H9 (cell line): ENCODE measurements around the gene AKR7A3. TPM values are rescaled to one million over a fixed set of nuclear protein-coding genes. Genes with fewer than 3 reads are reported as not detected.

Experiments used
- DNase-seq: peaks from one replicate; pipeline ENCODE4 v3.0.0-alpha.2; 2017
- H2AFZ ChIP-seq: one replicate; pipeline ENCODE4 v1.6.1; 2013; ENCODE audit warnings: mild to moderate bottlenecking, low read length, control low read depth, moderate library complexity
- H2AK5ac ChIP-seq: 2 replicates; pipeline ENCODE4 v1.6.1; 2013; ENCODE audit warnings: low read length, control low read depth, mixed read lengths; ENCODE audit not compliant: insufficient read length
- H2BK120ac ChIP-seq: one replicate; pipeline ENCODE4 v1.6.1; 2013; ENCODE audit warnings: low read depth, mild to moderate bottlenecking, low read length, control low read depth, inconsistent platforms; ENCODE audit not compliant: poor library complexity, severe bottlenecking
- H2BK12ac ChIP-seq: 2 replicates; pipeline ENCODE4 v1.6.1; 2013; ENCODE audit warnings: low read length, control low read depth, mixed read lengths, low read depth; ENCODE audit not compliant: insufficient read length
- H2BK15ac ChIP-seq: 2 replicates; pipeline ENCODE4 v1.6.1; 2013; ENCODE audit warnings: low read depth, low read length, control low read depth
- H2BK20ac ChIP-seq: one replicate; pipeline ENCODE4 v1.6.1; 2013; ENCODE audit warnings: low read depth, mild to moderate bottlenecking, low read length, control low read depth, inconsistent platforms; ENCODE audit not compliant: poor library complexity, severe bottlenecking
- H2BK5ac ChIP-seq: 2 replicates; pipeline ENCODE4 v1.6.1; 2013; ENCODE audit warnings: low read length, control low read depth, mixed read lengths; ENCODE audit not compliant: insufficient read length
- H3K14ac ChIP-seq: 2 replicates; pipeline ENCODE4 v1.6.1; 2013; ENCODE audit warnings: low read length, control low read depth; ENCODE audit not compliant: insufficient read depth
- H3K18ac ChIP-seq: 2 replicates; pipeline ENCODE4 v1.6.1; 2013; ENCODE audit warnings: low read depth, mild to moderate bottlenecking, mixed read lengths, low read length, control low read depth; ENCODE audit not compliant: insufficient read length
- H3K23ac ChIP-seq: 2 replicates; pipeline ENCODE4 v1.6.1; 2013; ENCODE audit warnings: low read length, control low read depth, mixed read lengths, low read depth; ENCODE audit not compliant: insufficient read length
- H3K23me2 ChIP-seq: 2 replicates; pipeline ENCODE4 v1.6.1; 2013; ENCODE audit warnings: low read depth, mild to moderate bottlenecking, mixed read lengths, low read length, control low read depth; ENCODE audit not compliant: insufficient read length, poor library complexity, severe bottlenecking
- H3K27ac ChIP-seq: 2 replicates; pipeline ENCODE4 v1.5.1; 2013; ENCODE audit warnings: low read length, control low read depth, mixed read lengths, low read depth; ENCODE audit not compliant: insufficient read length
- H3K27me3 ChIP-seq: 2 replicates; pipeline ENCODE4 v1.6.1; 2013; ENCODE audit warnings: low read length, control low read depth, inconsistent platforms; ENCODE audit not compliant: insufficient read depth
- H3K4ac ChIP-seq: 2 replicates; pipeline ENCODE4 v1.6.1; 2013; ENCODE audit warnings: low read depth, mild to moderate bottlenecking, control low read depth, inconsistent platforms, low read length, moderate library complexity
- H3K4me1 ChIP-seq: 2 replicates; pipeline ENCODE4 v1.6.1; 2013; ENCODE audit warnings: low read length, control low read depth, inconsistent platforms; ENCODE audit not compliant: insufficient read depth
- H3K4me2 ChIP-seq: 2 replicates; pipeline ENCODE4 v1.6.1; 2013; ENCODE audit warnings: low read length, control low read depth, mixed read lengths; ENCODE audit not compliant: insufficient read length, insufficient read depth
- H3K56ac ChIP-seq: 2 replicates; pipeline ENCODE4 v1.6.1; 2013; ENCODE audit warnings: low read depth, mild to moderate bottlenecking, mixed read lengths, low read length, control low read depth; ENCODE audit not compliant: insufficient read length
- H3K79me1 ChIP-seq: 2 replicates; pipeline ENCODE4 v1.6.1; 2013; ENCODE audit warnings: low read depth, mild to moderate bottlenecking, moderate library complexity, low read length, control low read depth, inconsistent platforms; ENCODE audit not compliant: insufficient read depth, poor library complexity, severe bottlenecking
- H3K79me2 ChIP-seq: 2 replicates; pipeline ENCODE4 v1.6.1; 2013; ENCODE audit warnings: low read length, control low read depth, inconsistent platforms; ENCODE audit not compliant: insufficient read depth
- H3K9ac ChIP-seq: 2 replicates; pipeline ENCODE4 v1.6.1; 2013; ENCODE audit warnings: low read length, control low read depth, mixed read lengths; ENCODE audit not compliant: insufficient read length; ENCODE audit errors: extremely low read depth
- H3K9me3 ChIP-seq: one replicate; pipeline ENCODE4 v1.6.1; 2013; ENCODE audit warnings: low read depth, low read length, inconsistent platforms; ENCODE audit not compliant: control insufficient read depth
- H3T11ph ChIP-seq: one replicate; pipeline ENCODE4 v1.6.1; 2013; ENCODE audit warnings: mild to moderate bottlenecking, low read length, control low read depth, inconsistent platforms
- H4K20me1 ChIP-seq: one replicate; pipeline ENCODE4 v1.6.1; 2013; ENCODE audit not compliant: control insufficient read depth, insufficient read length, insufficient read depth
- H4K5ac ChIP-seq: 2 replicates; pipeline ENCODE4 v1.6.1; 2013; ENCODE audit warnings: low read depth, mild to moderate bottlenecking, mixed read lengths, low read length, control low read depth; ENCODE audit not compliant: insufficient read length
- H4K8ac ChIP-seq: replicated peaks from 2 replicates; pipeline ENCODE4 v1.6.1; 2013; ENCODE audit warnings: low read length, control low read depth, mixed read lengths, low read depth; ENCODE audit not compliant: insufficient read length
- H4K91ac ChIP-seq: 2 replicates; pipeline ENCODE4 v1.6.1; 2013; ENCODE audit warnings: low read depth, mild to moderate bottlenecking, moderate library complexity, mixed read lengths, low read length, control low read depth; ENCODE audit not compliant: insufficient read length
- H3K27ac Mint-ChIP-seq, 3 experiments: 2 replicates in 2 of 3; 3 replicates in 1 of 3; pipeline ENCODE4 v1.8.0; 2020 to 2021; ENCODE audit warnings: mixed read lengths in 3 of 3, mild to moderate bottlenecking in 1 of 3, moderate library complexity in 1 of 3
- H3K27me3 Mint-ChIP-seq: 2 replicates; pipeline ENCODE4 v1.8.0; 2021; ENCODE audit warnings: low read depth, mild to moderate bottlenecking, moderate library complexity, mixed read lengths
- H3K36me3 Mint-ChIP-seq, 3 experiments: 2 replicates in 2 of 3; 3 replicates in 1 of 3; pipeline ENCODE4 v1.8.0; 2020 to 2021; ENCODE audit warnings: low read depth in 3 of 3, mixed read lengths in 3 of 3; ENCODE audit not compliant: insufficient read depth in 1 of 3
- H3K4me1 Mint-ChIP-seq, 2 experiments: 2 replicates each; pipeline ENCODE4 v1.8.0; 2020; ENCODE audit warnings: mixed read lengths in 2 of 2
- H3K4me3 Mint-ChIP-seq, 2 experiments: 2 replicates in 1 of 2; 3 replicates in 1 of 2; pipeline ENCODE4 v1.8.0; 2020 to 2021; ENCODE audit warnings: mild to moderate bottlenecking in 2 of 2, mixed read lengths in 2 of 2, moderate library complexity in 1 of 2
- H3K9me3 Mint-ChIP-seq, 2 experiments: 2 replicates in 1 of 2; 3 replicates in 1 of 2; pipeline ENCODE4 v1.8.0; 2020; ENCODE audit warnings: mild to moderate bottlenecking in 2 of 2, mixed read lengths in 2 of 2, moderate library complexity in 1 of 2
- WGBS: extraction: QIAGEN DNeasy Blood & Tissue Kit; methylation state at CpG from one replicate; pipeline ENCODE4 v1.1.7; 2013; ENCODE audit warnings: missing lambda C conversion rate, low lambda C conversion rate, mixed read lengths; ENCODE audit not compliant: insufficient read length; ENCODE audit errors: extremely low coverage; 5-methylcytosine and 5-hydroxymethylcytosine counted together
- total RNA-seq: library from RNA; stranded (reverse); gene quantifications from 2 replicates; pipeline ENCODE4 v1.2.1, GENCODE V29; 2021
- TF ChIP-seq, protein P1 (sequence below): fragments of 200-600 bp; sonication (generic); conservative IDR thresholded peaks from 3 replicates; pipeline ENCODE4 v1.8.0; 2021; ENCODE audit warnings: antibody characterized with exemption, mild to moderate bottlenecking

Gene AKR7A3
- total RNA-seq, 1 experiment from 2014 or later = 0.74 TPM

DNA sequence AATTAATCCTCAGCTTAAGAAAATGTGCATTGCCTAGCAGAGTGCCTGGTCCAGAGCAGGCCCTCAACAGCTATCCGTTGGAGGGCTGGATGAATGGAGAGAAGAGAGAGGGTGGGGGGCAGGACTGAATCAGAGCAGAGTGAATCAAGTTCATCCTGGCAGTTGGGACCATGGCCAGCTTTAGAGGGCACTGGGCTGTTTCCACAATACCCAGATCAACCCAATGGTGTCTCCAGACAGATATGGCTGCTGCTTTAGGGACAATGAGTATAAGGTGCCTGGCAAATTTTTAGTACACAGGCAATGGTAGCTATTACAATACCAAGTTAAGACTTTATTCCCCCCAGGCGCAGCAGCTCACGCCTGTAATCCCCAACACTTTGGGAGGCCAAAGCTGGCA, 54.3 kb downstream of the AKR7A3 start:
- WGBS = no CpG with 5 or more reads among the region's 3 CpGs
- H3K79me2 ChIP-seq = no peaks in the 10 kb centered on the region
- H4K20me1 ChIP-seq = no peaks in the 10 kb centered on the region
- no peak overlapping the region for H3K23ac ChIP-seq
- H3K56ac ChIP-seq = no peak overlapping the region
- no peak overlapping the region for H4K91ac ChIP-seq
- no peak overlapping the region for H2BK12ac ChIP-seq
- no peaks in the 10 kb centered on the region for H3K4me1 ChIP-seq
- no peak overlapping the region for H4K5ac ChIP-seq
- Mint-ChIP-seq H3K4me1 (no peaks in the 10 kb centered on the region), H3K27me3 (no peaks in the 10 kb centered on the region), H3K4me3 (no peak overlapping the region), H3K27ac (no peak overlapping the region; a peak in 1 of 7 replicates), H3K9me3 (no peaks in the 10 kb centered on the region; a peak in 1 of 5 replicates), H3K36me3 (peaks cover 41 to 86% (median 77%) of the 10 kb centered on the region in 3 experiments)
- H3K27me3 ChIP-seq = no peaks in the 10 kb centered on the region
- H2AFZ ChIP-seq = no peak overlapping the region
- DNase-seq = no peak
- H2BK5ac ChIP-seq = no peak overlapping the region
- TF ChIP-seq, protein P1, sequence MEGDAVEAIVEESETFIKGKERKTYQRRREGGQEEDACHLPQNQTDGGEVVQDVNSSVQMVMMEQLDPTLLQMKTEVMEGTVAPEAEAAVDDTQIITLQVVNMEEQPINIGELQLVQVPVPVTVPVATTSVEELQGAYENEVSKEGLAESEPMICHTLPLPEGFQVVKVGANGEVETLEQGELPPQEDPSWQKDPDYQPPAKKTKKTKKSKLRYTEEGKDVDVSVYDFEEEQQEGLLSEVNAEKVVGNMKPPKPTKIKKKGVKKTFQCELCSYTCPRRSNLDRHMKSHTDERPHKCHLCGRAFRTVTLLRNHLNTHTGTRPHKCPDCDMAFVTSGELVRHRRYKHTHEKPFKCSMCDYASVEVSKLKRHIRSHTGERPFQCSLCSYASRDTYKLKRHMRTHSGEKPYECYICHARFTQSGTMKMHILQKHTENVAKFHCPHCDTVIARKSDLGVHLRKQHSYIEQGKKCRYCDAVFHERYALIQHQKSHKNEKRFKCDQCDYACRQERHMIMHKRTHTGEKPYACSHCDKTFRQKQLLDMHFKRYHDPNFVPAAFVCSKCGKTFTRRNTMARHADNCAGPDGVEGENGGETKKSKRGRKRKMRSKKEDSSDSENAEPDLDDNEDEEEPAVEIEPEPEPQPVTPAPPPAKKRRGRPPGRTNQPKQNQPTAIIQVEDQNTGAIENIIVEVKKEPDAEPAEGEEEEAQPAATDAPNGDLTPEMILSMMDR = no peak
- no peak overlapping the region for H2BK20ac ChIP-seq
- H2AK5ac ChIP-seq = no peak overlapping the region
- H2BK120ac ChIP-seq = no peak overlapping the region
- no peak overlapping the region for H3K4ac ChIP-seq
- no peak overlapping the region for H3K4me2 ChIP-seq
- H3K9ac ChIP-seq = no peak overlapping the region
- no peaks in the 10 kb centered on the region for H3K9me3 ChIP-seq
- no peaks in the 10 kb centered on the region for H3K23me2 ChIP-seq
- H3K18ac ChIP-seq = no peak overlapping the region
- no peak overlapping the region for H4K8ac ChIP-seq
- H3T11ph ChIP-seq = no peak overlapping the region
- H3K14ac ChIP-seq = no peak overlapping the region
- no peak overlapping the region for H3K27ac ChIP-seq
- no peaks in the 10 kb centered on the region for H3K79me1 ChIP-seq
- H2BK15ac ChIP-seq = no peak overlapping the region

Other genes starting within 250 kb of the AKR7A3 start
- 118 and 131 TPM in 2 replicates for gene UBR4, start 78.5 kb downstream of the AKR7A3 start, total RNA-seq
- gene EMC1, start 37.2 kb downstream of the AKR7A3 start, total RNA-seq = 58.3 and 60.0 TPM in 2 replicates
- 78.3 and 79.1 TPM in 2 replicates for gene MRTO4, start 37.0 kb downstream of the AKR7A3 start, total RNA-seq
- gene AKR7A2, start 23.4 kb upstream of the AKR7A3 start, total RNA-seq = 48.0 and 50.3 TPM in 2 replicates
- gene SLC66A1, start 23.6 kb upstream of the AKR7A3 start, total RNA-seq = 22.5 TPM in 2 replicates
- gene CAPZB, start 196.8 kb upstream of the AKR7A3 start, total RNA-seq = 343 and 348 TPM in 2 replicates